AG04450 (cell line): ENCODE measurements around the gene TRPT1. TPM values are rescaled to one million over a fixed set of nuclear protein-coding genes. Genes with fewer than 3 reads are reported as not detected.

Source experiments
- CTCF ChIA-PET: fragments of 300-600, 350-600 bp; formaldehyde crosslinking; extraction: SDS; loops from one replicate; lab custom pipeline; 2022; ENCODE audit warnings: antibody characterized with exemption, inconsistent platforms; lab: Charles Lee
- POLR2A ChIA-PET: fragments of 350-600 bp; formaldehyde crosslinking; extraction: SDS; loops from one replicate; lab custom pipeline; 2021; ENCODE audit warnings: antibody characterized with exemption, inconsistent platforms; lab: Yijun Ruan, JAX
- DNase-seq: peaks from one replicate; pipeline ENCODE4 v3.0.0-alpha.2; 2011; ENCODE audit warnings: low read depth, low spot score
- H3K27ac ChIP-seq: one replicate; pipeline ENCODE4 v1.5.1; 2012; ENCODE audit warnings: low read depth, low read length, control low read depth
- H3K27me3 ChIP-seq: one replicate; pipeline ENCODE4 v1.6.0; 2012; ENCODE audit warnings: low read length; ENCODE audit not compliant: control insufficient read depth, insufficient read depth
- H3K4me3 ChIP-seq: 2 replicates; pipeline ENCODE4 v1.5.1; 2011; ENCODE audit warnings: mild to moderate bottlenecking, low read depth, low read length, control low read depth
- H3K9me3 ChIP-seq: 2 replicates; pipeline ENCODE4 v1.5.1; 2012; ENCODE audit warnings: low read length; ENCODE audit not compliant: control insufficient read depth, insufficient read depth
- CTCF ChIP-seq: IDR thresholded peaks from 2 replicates; pipeline ENCODE4 v1.5.1; 2011; ENCODE audit warnings: low read depth, low read length, control low read depth, inconsistent platforms
- polyA minus RNA-seq: library from RNA; depleted of rRNA, polyadenylated mRNA; stranded (reverse); fragments of >200 nt; gene quantifications from 2 replicates; pipeline ENCODE4 v1.2.3, GENCODE V29; 2011; rRNA and poly(A)+ RNA removed
- polyA plus RNA-seq: library from polyadenylated mRNA; depleted of rRNA; stranded (reverse); fragments of >200 nt; gene quantifications from 2 replicates; pipeline ENCODE4 v1.2.3, GENCODE V29; 2011; rRNA removed

Gene TRPT1
- polyA plus RNA-seq (21.6 and 34.0 TPM in 2 replicates), polyA minus RNA-seq (32.8 and 42.3 TPM in 2 replicates)

- peak; percentile 21 for TF ChIP-seq CTCF
- Histone ChIP-seq H3K27ac (peak within 1 kb of the TSS; percentile 21), H3K4me3 (peak within 1 kb of the TSS; percentile 89), H3K9me3 (no peaks in the 10 kb centered on the region; the same call in 1 of the 2 replicates), H3K27me3 (no peaks in the 10 kb centered on the region)
- ChIA-PET POLR2A (interaction anchor here (0.6 to 2.2 kb wide), 7 partner anchors 11 to 79 kb away, joined by 3 to 8 read pairs (median 5); partner anchors contain the start of gene STIP1), CTCF (interaction anchor here (1.0 to 3.8 kb wide), 3 partner anchors 21 to 78 kb away, joined by 3 to 13 read pairs (median 4); no protein-coding TSS in a partner anchor)
- peak; percentile 27 for DNase-seq
Measured at GRCh38 chr11:64225608-64226506, at the start of gene TRPT1, which contains the start of gene NUDT22. Gene TRPT1, minus strand, starts transcription at chr11:64226186. Its CDS starts 326 bp downstream, at chr11:64225860. Gene NUDT22, plus strand, starts transcription at chr11:64226274. Its CDS starts 379 bp downstream, at chr11:64226653.

GRCh38 chr11:64275031-64275800 lies 49.2 kb upstream of the TRPT1 start:
- Histone ChIP-seq H3K4me3 (no peak overlapping the region), H3K27ac (no peak overlapping the region), H3K27me3 (no peaks in the 10 kb centered on the region), H3K9me3 (no peaks in the 10 kb centered on the region; the same call in 1 of the 2 replicates)
- CTCF ChIA-PET: interaction anchor here (0.9 to 1.5 kb wide), 3 partner anchors 22 to 26 kb away, joined by 3 to 16 read pairs (median 5); no protein-coding TSS in a partner anchor
- POLR2A ChIA-PET: no interaction called here
- no peak for DNase-seq
- no peak for TF ChIP-seq CTCF

- ChIA-PET POLR2A (interaction anchor here (0.7 to 4.1 kb wide), 11 partner anchors 15 to 96 kb away, joined by 3 to 28 read pairs (median 4); partner anchors contain the start of genes BAD, GPR137, PRDX5 and STIP1), CTCF (interaction anchor here (1.0 to 4.0 kb wide), 5 partner anchors 19 to 86 kb away, joined by 3 to 24 read pairs (median 10); partner anchors contain the start of genes CATSPERZ and PLCB3)
- Histone ChIP-seq H3K27ac (peak overlapping the region; percentile 95), H3K4me3 (peak overlapping the region; percentile 74), H3K27me3 (no peaks in the 10 kb centered on the region), H3K9me3 (no peaks in the 10 kb centered on the region; the same call in 1 of the 2 replicates)
- DNase-seq: peak; percentile 100
- no peak; the same call in 1 of the 2 replicates for TF ChIP-seq CTCF
Measured at GRCh38 chr11:64269540-64270220, 43.7 kb upstream of the TRPT1 start.

- ChIA-PET POLR2A (interaction anchor here (0.7 to 4.1 kb wide), 7 partner anchors 11 to 83 kb away, joined by 3 to 28 read pairs (median 4); partner anchors contain the start of genes BAD, GPR137, PPP1R14B and STIP1), CTCF (interaction anchor here (0.5 to 4.0 kb wide), 4 partner anchors 18 to 86 kb away, joined by 3 to 23 read pairs (median 6); partner anchors contain the start of genes FKBP2 and PLCB3)
- Histone ChIP-seq H3K27ac (peak overlapping the region; percentile 95), H3K27me3 (no peaks in the 10 kb centered on the region), H3K9me3 (no peaks in the 10 kb centered on the region; the same call in 1 of the 2 replicates), H3K4me3 (peak overlapping the region; percentile 66)
- no peak for TF ChIP-seq CTCF
- DNase-seq: no peak
Measured at GRCh38 chr11:64268893-64269539, 43.0 kb upstream of the TRPT1 start.
